Measurements from ENCODE around the gene MGMT. TPM values are rescaled to one million over a fixed set of nuclear protein-coding genes. Genes with fewer than 3 reads are reported as not detected.

The MGMT gene
- total RNA-seq, 1 donor from 2014 or later = 19.4 TPM

DNA sequence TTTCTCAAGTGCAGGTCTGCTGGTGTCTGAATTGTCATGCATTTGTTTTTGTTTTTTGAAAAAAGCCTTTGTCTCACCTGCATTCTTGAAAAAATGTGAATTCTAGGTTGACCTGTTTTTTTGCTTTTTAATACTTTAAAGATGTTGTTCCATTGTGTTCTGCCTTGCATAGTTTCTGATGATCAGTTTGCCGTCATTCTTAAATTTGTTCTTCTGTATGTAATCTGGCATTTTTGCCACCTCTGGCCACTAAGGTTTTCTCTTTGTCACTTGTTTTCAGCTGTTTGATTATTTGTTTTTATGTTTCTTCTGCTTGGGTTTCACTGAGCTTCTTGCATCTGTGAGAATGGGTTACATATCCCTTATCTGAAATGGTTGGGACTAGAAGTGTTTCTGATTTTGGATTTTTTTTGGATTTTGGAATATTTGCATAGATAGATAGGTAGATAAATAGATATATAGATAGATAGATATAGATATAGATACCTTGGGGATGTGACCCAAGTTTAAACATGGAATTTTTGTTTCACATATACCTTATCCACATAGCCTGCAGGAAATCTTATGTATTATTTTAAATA lies 16.5 kb downstream of the MGMT start:
- H3K4me3 ChIP-seq = no peak overlapping the region
- TF ChIP-seq, protein P1, sequence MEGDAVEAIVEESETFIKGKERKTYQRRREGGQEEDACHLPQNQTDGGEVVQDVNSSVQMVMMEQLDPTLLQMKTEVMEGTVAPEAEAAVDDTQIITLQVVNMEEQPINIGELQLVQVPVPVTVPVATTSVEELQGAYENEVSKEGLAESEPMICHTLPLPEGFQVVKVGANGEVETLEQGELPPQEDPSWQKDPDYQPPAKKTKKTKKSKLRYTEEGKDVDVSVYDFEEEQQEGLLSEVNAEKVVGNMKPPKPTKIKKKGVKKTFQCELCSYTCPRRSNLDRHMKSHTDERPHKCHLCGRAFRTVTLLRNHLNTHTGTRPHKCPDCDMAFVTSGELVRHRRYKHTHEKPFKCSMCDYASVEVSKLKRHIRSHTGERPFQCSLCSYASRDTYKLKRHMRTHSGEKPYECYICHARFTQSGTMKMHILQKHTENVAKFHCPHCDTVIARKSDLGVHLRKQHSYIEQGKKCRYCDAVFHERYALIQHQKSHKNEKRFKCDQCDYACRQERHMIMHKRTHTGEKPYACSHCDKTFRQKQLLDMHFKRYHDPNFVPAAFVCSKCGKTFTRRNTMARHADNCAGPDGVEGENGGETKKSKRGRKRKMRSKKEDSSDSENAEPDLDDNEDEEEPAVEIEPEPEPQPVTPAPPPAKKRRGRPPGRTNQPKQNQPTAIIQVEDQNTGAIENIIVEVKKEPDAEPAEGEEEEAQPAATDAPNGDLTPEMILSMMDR (IDR thresholded peaks at IDR 0.05) = no peak
- no peak overlapping the region for H3K27ac ChIP-seq
- intact Hi-C loops (cut with DNase I) = no loop called here
- H3K36me3 ChIP-seq = no peaks in the 10 kb centered on the region
- ATAC-seq (no peak), DNase-seq (no peak)
- H3K4me1 ChIP-seq = no peaks in the 10 kb centered on the region
- H3K27me3 ChIP-seq = no peaks in the 10 kb centered on the region
- H3K9me3 ChIP-seq = peaks cover 33% of the 10 kb centered on the region

DNA sequence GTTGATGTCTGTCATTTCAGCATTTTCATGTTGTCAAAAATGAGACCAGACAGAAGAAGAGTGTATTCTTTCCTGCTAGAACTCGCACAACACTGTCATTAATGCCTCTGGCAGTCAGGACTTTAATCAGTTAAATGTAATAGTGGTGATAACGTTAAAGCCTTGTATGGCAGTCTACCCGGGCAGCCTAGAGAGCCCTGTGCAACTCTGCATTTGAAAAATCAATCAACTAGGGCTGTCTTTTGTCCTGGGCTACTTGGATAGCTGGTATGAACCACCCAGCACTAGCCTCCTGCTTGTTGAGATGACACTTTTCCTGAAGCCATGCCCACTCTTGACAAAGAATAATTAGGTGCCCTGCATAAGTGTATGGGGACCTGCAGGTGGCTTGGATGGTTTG lies 19.8 kb downstream of the MGMT start:
- TF ChIP-seq, protein P1 (IDR thresholded peaks at IDR 0.05) = no peak
- DNase-seq = no peak
- Histone ChIP-seq H3K9me3 (peaks cover 38% of the 10 kb centered on the region), H3K36me3 (no peaks in the 10 kb centered on the region), H3K27ac (no peak overlapping the region), H3K4me3 (no peak overlapping the region), H3K4me1 (no peaks in the 10 kb centered on the region), H3K27me3 (no peaks in the 10 kb centered on the region)
- no peak for ATAC-seq
- intact Hi-C loops (cut with DNase I) = no loop called here

DNA sequence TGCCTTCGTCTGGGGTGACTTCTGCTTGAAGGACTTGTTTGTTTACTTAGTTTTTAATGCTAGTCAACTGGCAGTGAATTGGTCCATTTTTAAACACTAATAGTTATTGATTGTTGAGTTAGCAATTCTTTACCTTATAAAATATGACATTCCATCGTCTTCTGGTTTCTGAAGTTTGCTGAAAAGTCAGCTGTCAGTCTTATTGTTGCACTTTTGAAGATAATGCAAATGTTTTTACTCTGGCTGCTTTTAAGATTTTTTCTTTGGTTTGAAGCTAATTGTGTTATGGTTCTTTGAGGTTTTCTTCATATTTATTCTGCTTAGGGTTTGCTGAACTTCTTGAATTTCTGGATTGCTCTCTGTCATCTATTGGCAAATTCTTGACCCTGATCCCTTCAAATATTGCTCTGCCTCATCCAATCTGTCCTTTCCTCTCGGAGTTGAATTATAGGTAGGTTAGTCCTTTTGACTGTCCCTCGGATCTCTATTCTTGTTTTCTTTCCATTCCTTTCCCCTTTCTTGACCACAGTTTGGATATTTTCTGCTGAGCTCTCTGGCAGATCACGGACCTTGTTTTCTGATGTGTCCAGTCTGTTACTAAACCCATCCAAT lies 24.2 kb downstream of the MGMT start:
- TF ChIP-seq, protein P1 (IDR thresholded peaks at IDR 0.05) = no peak
- peaks cover 20% of the 10 kb centered on the region for H3K9me3 ChIP-seq
- no peaks in the 10 kb centered on the region for H3K4me1 ChIP-seq
- no peak overlapping the region for H3K4me3 ChIP-seq
- no peak for DNase-seq
- intact Hi-C loops (cut with DNase I) = no loop called here
- no peaks in the 10 kb centered on the region for H3K27me3 ChIP-seq
- no peak overlapping the region for H3K27ac ChIP-seq
- no peaks in the 10 kb centered on the region for H3K36me3 ChIP-seq
- no peak for ATAC-seq

DNA sequence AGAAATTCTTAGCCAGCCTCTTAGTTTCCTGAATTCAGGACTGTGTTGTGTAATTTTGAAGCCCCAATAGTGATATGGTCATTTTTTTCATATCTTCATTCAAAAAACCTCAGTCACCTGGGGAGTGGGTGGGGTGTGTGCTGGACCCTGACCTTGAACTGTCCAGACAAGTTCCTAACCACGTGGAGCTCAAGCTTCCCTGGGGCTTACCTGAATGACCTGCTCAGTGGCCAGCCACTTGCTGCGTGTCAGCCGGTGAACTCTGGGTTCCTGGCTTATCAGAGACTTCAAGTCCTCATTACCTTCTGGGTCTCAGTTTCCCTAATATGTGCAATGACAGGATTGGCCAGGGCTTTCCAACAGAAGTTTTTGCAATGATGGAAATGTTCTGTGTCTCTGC lies 27.1 kb downstream of the MGMT start:
- TF ChIP-seq, protein P1 (IDR thresholded peaks at IDR 0.05) = no peak
- peaks cover 20% of the 10 kb centered on the region for H3K9me3 ChIP-seq
- no peaks in the 10 kb centered on the region for H3K27me3 ChIP-seq
- no peak for DNase-seq
- no peak for ATAC-seq
- H3K4me3 ChIP-seq = no peak overlapping the region
- H3K36me3 ChIP-seq = no peaks in the 10 kb centered on the region
- H3K4me1 ChIP-seq = no peaks in the 10 kb centered on the region
- intact Hi-C loops (cut with DNase I) = no loop called here
- no peak overlapping the region for H3K27ac ChIP-seq

DNA sequence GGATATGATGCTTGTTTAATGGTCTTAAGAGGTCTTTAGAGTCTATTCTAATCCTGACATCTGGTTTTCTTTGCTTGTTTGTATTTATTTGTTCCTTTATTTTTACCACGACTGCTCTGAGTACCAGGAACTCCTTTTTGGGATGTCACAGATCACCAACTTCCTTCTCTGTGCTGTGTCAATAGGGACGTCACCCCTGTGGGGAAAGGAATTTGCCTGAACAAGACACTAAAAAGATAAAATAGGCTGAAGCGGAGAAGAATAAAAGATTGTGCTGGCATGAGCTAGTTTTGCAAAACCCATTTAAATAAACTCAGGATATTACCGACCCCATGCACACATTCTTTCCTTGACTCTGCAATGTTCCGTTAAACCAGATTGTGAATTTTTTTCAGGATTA lies 27.7 kb downstream of the MGMT start:
- no peak for ATAC-seq
- H3K4me1 ChIP-seq = no peaks in the 10 kb centered on the region
- no peaks in the 10 kb centered on the region for H3K36me3 ChIP-seq
- no peak overlapping the region for H3K27ac ChIP-seq
- H3K4me3 ChIP-seq = no peak overlapping the region
- TF ChIP-seq, protein P1 (IDR thresholded peaks at IDR 0.05) = no peak
- no peaks in the 10 kb centered on the region for H3K27me3 ChIP-seq
- no peak for DNase-seq
- intact Hi-C loops (cut with DNase I) = no loop called here
- H3K9me3 ChIP-seq = peaks cover 20% of the 10 kb centered on the region
